Suprapubic skin (tissue), 4 donors: ENCODE measurements around the gene ADAMTS9.

Experiments used
- CTCF ChIP-seq, 2 donors: fragments of 200-600 bp in 1 of 2; fragments of 450-650 bp in 1 of 2; sonication (generic) in 1 of 2; IDR thresholded peaks; one replicate each; pipeline ENCODE4 v1.5.1; 2016 to 2019; ENCODE audit warnings: antibody characterized with exemption in 2 of 2, mild to moderate bottlenecking in 1 of 2, moderate library complexity in 1 of 2
- EP300 ChIP-seq: sonication (generic); formaldehyde crosslinking; IDR thresholded peaks from one replicate; pipeline ENCODE4 v1.6.1; 2017; ENCODE audit warnings: antibody characterized with exemption
- POLR2A ChIP-seq, 2 donors: fragments of 450-650 bp; IDR thresholded peaks; one replicate each; pipeline ENCODE4 v1.6.1; 2017; ENCODE audit warnings: antibody characterized with exemption in 2 of 2, mild to moderate bottlenecking in 2 of 2, moderate library complexity in 2 of 2
- POLR2AphosphoS5 ChIP-seq, 3 donors: sonication (generic); formaldehyde crosslinking; IDR thresholded peaks; one replicate each; pipeline ENCODE4 v1.6.1; 2017; ENCODE audit warnings: antibody characterized with exemption in 3 of 3

DNA sequence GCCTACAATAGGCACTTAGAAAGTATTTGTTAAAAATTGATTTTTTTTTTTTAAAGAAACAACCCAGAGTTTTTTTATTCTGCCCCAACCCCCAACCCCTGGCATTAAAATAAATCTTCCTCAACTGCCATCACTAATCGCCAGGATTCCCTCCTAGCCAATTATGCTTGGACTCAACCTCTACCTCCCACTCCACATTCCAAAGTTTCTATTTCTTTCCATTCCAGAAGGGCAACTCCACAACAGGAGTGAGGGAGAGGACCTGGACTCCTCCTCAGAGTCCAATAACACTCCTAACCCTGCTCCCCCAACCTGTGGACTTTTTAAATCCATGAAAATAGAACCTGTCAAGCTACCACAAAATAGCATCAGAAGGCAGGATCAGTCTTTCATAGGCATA lies 99.4 kb downstream of the ADAMTS9 start:
- TF ChIP-seq CTCF (IDR thresholded peaks at IDR 0.05) (no peak), POLR2AphosphoS5 (IDR thresholded peaks at IDR 0.05) (no peak), POLR2A (IDR thresholded peaks at IDR 0.05) (no peak), EP300 (no peak)
